Upper lobe of right lung (tissue), 1 donor: ENCODE measurements around the gene SLC41A3. TPM values are rescaled to one million over a fixed set of nuclear protein-coding genes. Genes with fewer than 3 reads are reported as not detected.

Experiments used
- ATAC-seq: fragments of 200-7000 bp; cut with Tn5 transposase; one replicate; pipeline ENCODE4 v1.9.1; 2020; ENCODE audit warnings: mild to moderate bottlenecking, moderate library complexity
- DNase-seq: peaks from one replicate; pipeline ENCODE4 v3.0.0-alpha.2; 2020
- H3K27ac ChIP-seq: fragments of 200-600 bp; one replicate; pipeline ENCODE4 v1.8.0; 2022
- H3K27me3 ChIP-seq: fragments of 200-600 bp; one replicate; pipeline ENCODE4 v1.8.0; 2022; ENCODE audit warnings: mild to moderate bottlenecking
- H3K36me3 ChIP-seq: fragments of 200-600 bp; one replicate; pipeline ENCODE4 v1.8.0; 2022
- H3K4me1 ChIP-seq: fragments of 200-600 bp; one replicate; pipeline ENCODE4 v1.8.0; 2022
- H3K4me3 ChIP-seq: fragments of 200-600 bp; one replicate; pipeline ENCODE4 v1.8.0; 2022; ENCODE audit warnings: mild to moderate bottlenecking
- H3K9me3 ChIP-seq: fragments of 200-600 bp; one replicate; pipeline ENCODE4 v1.8.0; 2022
- intact Hi-C: fragments of 100-400 bp; cut with DNase I; formaldehyde crosslinking; loops from one replicate; pipeline ENCODE4 v1.11.0; 2022
- total RNA-seq: library from RNA; stranded (reverse); fragmentation: NEBNext Ultra II Directional; extraction: Animal tissue kit (Norgen Biotek cat#: 25700); gene quantifications from one replicate; pipeline ENCODE4 v1.2.1, GENCODE V29; 2021
- TF ChIP-seq, protein P1 (sequence below): fragments of 200-600 bp; IDR thresholded peaks from one replicate; pipeline ENCODE4 v1.8.0; 2022; ENCODE audit warnings: antibody characterized with exemption
- donor health status: DM: no; HTN: yes; CAD: no; lungs with severe emphysema.

The SLC41A3 gene
- total RNA-seq, 1 donor from 2014 or later, result 30.8 TPM

- H3K36me3 ChIP-seq, result peaks cover 4% of the 10 kb centered on the region
- TF ChIP-seq, protein P1, sequence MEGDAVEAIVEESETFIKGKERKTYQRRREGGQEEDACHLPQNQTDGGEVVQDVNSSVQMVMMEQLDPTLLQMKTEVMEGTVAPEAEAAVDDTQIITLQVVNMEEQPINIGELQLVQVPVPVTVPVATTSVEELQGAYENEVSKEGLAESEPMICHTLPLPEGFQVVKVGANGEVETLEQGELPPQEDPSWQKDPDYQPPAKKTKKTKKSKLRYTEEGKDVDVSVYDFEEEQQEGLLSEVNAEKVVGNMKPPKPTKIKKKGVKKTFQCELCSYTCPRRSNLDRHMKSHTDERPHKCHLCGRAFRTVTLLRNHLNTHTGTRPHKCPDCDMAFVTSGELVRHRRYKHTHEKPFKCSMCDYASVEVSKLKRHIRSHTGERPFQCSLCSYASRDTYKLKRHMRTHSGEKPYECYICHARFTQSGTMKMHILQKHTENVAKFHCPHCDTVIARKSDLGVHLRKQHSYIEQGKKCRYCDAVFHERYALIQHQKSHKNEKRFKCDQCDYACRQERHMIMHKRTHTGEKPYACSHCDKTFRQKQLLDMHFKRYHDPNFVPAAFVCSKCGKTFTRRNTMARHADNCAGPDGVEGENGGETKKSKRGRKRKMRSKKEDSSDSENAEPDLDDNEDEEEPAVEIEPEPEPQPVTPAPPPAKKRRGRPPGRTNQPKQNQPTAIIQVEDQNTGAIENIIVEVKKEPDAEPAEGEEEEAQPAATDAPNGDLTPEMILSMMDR, result no peak
- H3K9me3 ChIP-seq, result peaks cover 7% of the 10 kb centered on the region
- no peak for ATAC-seq
- DNase-seq, result no peak
- H3K27me3 ChIP-seq, result no peaks in the 10 kb centered on the region
- no peak overlapping the region for H3K27ac ChIP-seq
- intact Hi-C loops, result no loop called here
- no peak overlapping the region for H3K4me3 ChIP-seq
- H3K4me1 ChIP-seq, result no peaks in the 10 kb centered on the region
Observed at GRCh38 chr3:126030455-126030854, 53.5 kb downstream of the SLC41A3 start.

DNA sequence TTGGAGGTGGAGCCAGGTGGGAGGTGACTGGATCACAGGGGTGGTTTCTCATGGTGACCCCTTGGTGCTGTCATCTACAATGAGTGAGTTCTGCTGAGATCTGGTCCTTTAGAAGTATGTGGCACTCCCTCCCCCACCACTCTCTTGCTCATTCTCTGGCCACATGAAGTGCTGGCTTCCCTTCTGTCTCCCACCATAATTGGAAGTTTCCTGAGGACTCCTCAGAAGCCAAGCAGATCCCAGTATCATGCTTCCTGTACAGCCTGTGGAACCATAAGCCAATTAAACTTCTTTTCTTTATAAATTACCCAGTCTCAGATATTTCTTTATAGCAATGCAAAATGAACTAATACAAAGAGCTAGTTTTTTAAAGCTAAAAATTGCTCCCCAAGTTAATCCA lies 54.7 kb downstream of the SLC41A3 start:
- TF ChIP-seq, protein P1, result no peak
- Histone ChIP-seq H3K4me1 (no peaks in the 10 kb centered on the region), H3K36me3 (peaks cover 4% of the 10 kb centered on the region), H3K9me3 (peaks cover 7% of the 10 kb centered on the region), H3K27me3 (no peaks in the 10 kb centered on the region), H3K27ac (no peak overlapping the region), H3K4me3 (no peak overlapping the region)
- ATAC-seq (no peak), DNase-seq (no peak)
- intact Hi-C loops, result no loop called here

- Histone ChIP-seq H3K27ac (no peak overlapping the region), H3K27me3 (no peaks in the 10 kb centered on the region), H3K4me1 (no peaks in the 10 kb centered on the region), H3K9me3 (peaks cover 7% of the 10 kb centered on the region), H3K4me3 (no peak overlapping the region), H3K36me3 (peaks cover 4% of the 10 kb centered on the region)
- intact Hi-C loops, result no loop called here
- DNase-seq (no peak), ATAC-seq (no peak)
- TF ChIP-seq, protein P1, result no peak
Observed at GRCh38 chr3:126028096-126028495, 55.8 kb downstream of the SLC41A3 start.

DNA sequence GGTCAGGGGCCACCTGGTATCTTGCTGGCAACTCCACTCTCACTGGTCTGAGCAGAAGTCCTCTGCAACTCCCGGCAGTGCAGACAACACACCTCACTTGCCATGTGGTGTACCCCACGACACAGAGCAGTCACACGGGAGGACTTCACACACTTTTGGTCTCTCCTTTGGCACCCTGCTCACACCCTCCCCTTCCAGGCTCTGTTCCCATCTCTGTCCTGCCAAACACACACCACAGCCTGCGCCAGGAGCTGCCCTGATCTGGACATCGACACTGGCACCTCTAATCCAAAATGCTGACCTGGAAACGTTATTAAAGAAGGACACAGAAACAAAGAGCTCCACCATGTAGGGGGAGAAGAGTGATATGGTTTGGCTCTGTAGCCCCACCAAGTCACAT lies 57.2 kb downstream of the SLC41A3 start:
- TF ChIP-seq, protein P1, result no peak
- no peak overlapping the region for H3K4me3 ChIP-seq
- intact Hi-C loops, result no loop called here
- no peaks in the 10 kb centered on the region for H3K27me3 ChIP-seq
- peaks cover 4% of the 10 kb centered on the region for H3K36me3 ChIP-seq
- no peak overlapping the region for H3K27ac ChIP-seq
- peaks cover 7% of the 10 kb centered on the region for H3K9me3 ChIP-seq
- ATAC-seq (no peak), DNase-seq (peak; percentile 44)
- H3K4me1 ChIP-seq, result no peaks in the 10 kb centered on the region

DNA sequence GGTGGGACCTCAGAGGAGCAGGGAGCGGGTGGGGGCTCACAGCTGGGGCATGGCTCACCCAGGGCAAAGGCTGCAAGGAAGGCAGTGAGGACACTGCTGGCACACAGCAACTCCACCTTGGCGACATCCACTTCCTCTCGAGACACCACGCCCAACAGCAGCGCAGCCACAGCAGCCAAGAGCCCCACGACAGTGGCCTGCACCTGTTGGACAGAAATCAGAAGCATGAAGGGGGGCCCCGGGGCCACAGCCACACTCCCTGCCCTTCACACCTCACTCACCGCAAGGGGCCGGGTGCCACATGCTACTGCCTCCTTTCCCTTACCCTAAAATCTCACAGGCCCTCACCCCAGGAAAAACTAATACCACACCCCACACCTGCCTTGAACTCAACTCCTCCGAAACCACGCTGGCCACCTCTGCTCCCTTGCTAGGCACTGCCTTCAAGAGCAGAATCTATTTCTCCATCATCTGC lies 57.6 kb downstream of the SLC41A3 start:
- Histone ChIP-seq H3K27ac (no peak overlapping the region), H3K4me1 (no peaks in the 10 kb centered on the region), H3K4me3 (no peak overlapping the region), H3K9me3 (peaks cover 7% of the 10 kb centered on the region), H3K36me3 (peaks cover 4% of the 10 kb centered on the region), H3K27me3 (no peaks in the 10 kb centered on the region)
- intact Hi-C loops, result no loop called here
- TF ChIP-seq, protein P1, result no peak
- DNase-seq, result peak; percentile 52
- peak; percentile 6 for ATAC-seq

GRCh38 chr3:126025862-126026261 lies 58.1 kb downstream of the SLC41A3 start:
- peaks cover 4% of the 10 kb centered on the region for H3K36me3 ChIP-seq
- peaks cover 7% of the 10 kb centered on the region for H3K9me3 ChIP-seq
- H3K4me1 ChIP-seq, result no peaks in the 10 kb centered on the region
- ATAC-seq (peak; percentile 15), DNase-seq (peak; percentile 52)
- no peak overlapping the region for H3K4me3 ChIP-seq
- intact Hi-C loops, result no loop called here
- no peaks in the 10 kb centered on the region for H3K27me3 ChIP-seq
- no peak overlapping the region for H3K27ac ChIP-seq
- TF ChIP-seq, protein P1, result no peak
